Nephron (organoid): ENCODE measurements around the gene STAT5B.

Source experiments
- H3K27ac Mint-ChIP-seq, 3 experiments: 2 replicates each; pipeline ENCODE4 v1.8.0; 2020; ENCODE audit warnings: mixed read lengths in 3 of 3, mild to moderate bottlenecking in 2 of 3, moderate library complexity in 1 of 3
- H3K27me3 Mint-ChIP-seq: 2 replicates; pipeline ENCODE4 v1.8.0; 2021; ENCODE audit warnings: low read depth, mild to moderate bottlenecking, moderate library complexity, mixed read lengths
- H3K36me3 Mint-ChIP-seq: 2 replicates; pipeline ENCODE4 v1.8.0; 2020; ENCODE audit warnings: low read depth, mixed read lengths
- H3K4me1 Mint-ChIP-seq: 2 replicates; pipeline ENCODE4 v1.8.0; 2020; ENCODE audit warnings: mixed read lengths
- H3K4me3 Mint-ChIP-seq, 3 experiments: 2 replicates each; pipeline ENCODE4 v1.8.0; 2020; ENCODE audit warnings: mild to moderate bottlenecking in 3 of 3, mixed read lengths in 3 of 3, moderate library complexity in 2 of 3
- H3K9me3 Mint-ChIP-seq: 2 replicates; pipeline ENCODE4 v1.8.0; 2020; ENCODE audit warnings: mixed read lengths
- TF ChIP-seq, protein P1 (sequence below), 3 experiments: fragments of 200-600 bp; sonication (generic); IDR thresholded peaks; one replicate each; pipeline ENCODE4 v1.5.0; 2021; ENCODE audit warnings: antibody characterized with exemption in 3 of 3; ENCODE audit not compliant: unreplicated experiment in 3 of 3

STAT5B gene

DNA sequence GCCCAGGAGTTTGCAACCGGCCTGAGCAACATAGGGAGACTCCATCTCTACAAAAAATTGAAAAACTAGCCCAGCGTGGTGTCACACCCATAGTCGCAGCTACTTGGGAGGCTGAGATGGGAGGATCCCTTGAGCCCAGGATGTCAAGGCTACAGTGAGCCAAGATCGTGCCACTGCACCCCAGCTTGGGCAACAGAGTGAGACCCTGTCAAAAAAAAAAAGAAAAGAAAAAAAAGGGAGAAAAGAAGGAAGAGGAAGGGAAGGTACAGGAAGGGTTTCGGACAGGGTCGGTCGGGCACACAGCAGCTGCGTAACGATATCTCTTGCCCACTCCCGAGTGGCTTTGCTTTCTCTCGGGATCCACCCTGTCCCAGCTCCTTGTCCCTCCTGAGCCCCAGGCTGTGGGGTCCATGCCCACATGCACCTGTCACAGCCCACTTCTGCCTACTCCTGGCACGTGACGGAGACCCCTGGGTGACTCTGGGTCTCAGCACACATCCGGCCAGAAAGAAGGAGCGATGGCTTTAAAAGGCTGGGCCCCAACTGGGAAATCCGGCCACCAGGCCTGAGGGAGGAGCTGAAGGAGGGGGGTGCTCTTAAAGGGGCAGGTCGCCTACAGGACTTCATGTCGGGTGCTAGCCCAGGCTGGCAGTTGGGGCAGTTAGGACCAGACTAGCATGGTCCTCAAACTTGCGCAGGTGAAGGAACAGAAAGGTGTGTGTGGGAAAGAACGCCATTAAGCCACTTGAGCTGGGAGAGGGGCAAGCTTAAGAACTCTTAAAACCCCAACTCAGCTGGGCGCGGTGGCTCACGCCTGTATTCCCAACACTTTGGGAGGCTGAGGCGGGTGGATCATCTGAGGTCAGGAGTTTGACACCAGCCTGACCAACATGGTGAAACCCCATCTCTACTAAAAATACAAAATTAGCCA, 82.0 kb downstream of the STAT5B start, which contains the start of gene GHDC:
TSS of gene GHDC (minus strand) at position 526 of the 931 bp plus-strand sequence. CDS start 913 bp downstream, outside the sequence.
- no peaks in the 10 kb centered on the region for H3K36me3 Mint-ChIP-seq
- H3K4me3 Mint-ChIP-seq = peak within 1 kb of the TSS; percentile 85 to 94 (median 93)
- TF ChIP-seq, protein P1, sequence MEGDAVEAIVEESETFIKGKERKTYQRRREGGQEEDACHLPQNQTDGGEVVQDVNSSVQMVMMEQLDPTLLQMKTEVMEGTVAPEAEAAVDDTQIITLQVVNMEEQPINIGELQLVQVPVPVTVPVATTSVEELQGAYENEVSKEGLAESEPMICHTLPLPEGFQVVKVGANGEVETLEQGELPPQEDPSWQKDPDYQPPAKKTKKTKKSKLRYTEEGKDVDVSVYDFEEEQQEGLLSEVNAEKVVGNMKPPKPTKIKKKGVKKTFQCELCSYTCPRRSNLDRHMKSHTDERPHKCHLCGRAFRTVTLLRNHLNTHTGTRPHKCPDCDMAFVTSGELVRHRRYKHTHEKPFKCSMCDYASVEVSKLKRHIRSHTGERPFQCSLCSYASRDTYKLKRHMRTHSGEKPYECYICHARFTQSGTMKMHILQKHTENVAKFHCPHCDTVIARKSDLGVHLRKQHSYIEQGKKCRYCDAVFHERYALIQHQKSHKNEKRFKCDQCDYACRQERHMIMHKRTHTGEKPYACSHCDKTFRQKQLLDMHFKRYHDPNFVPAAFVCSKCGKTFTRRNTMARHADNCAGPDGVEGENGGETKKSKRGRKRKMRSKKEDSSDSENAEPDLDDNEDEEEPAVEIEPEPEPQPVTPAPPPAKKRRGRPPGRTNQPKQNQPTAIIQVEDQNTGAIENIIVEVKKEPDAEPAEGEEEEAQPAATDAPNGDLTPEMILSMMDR (IDR thresholded peaks at IDR 0.05; ENCODE audit: unreplicated experiment in 3 of 3) = no peak

DNA sequence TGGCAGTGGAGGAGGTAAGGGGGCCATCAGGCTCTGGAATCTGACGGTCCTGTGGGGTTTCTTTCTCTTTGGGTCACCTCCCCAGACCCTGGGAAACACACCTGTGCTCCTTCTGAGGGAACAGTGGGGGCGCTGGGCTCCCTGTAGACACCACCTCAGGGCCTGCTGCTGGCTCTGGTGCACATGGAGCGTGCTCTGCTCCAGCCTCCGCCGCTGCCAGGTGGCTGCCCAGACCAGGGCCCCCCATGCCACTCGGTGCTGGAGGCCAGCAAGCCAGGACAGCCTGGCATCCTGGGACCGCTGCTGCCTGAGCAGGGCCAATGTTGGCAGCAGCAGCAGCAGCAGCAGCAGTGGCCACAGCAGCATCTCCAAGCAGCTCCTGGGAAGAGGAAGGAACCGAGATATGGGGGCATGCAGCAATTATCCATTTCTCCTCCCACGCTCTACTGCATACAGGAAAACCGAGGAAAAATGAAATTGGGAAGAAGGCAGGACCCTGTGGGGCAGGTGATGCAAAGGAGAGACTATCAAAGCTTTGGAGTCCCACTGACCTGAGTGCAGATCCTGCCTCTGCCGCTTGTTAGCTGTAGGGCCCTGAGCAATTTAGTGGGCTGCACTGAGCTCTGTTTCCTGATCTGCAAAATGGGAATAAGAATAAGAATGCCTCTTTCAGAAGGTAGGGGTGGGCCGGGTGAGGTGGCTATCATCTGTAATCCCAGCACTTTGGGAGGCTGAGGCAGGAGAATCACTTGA, 82.8 kb downstream of the STAT5B start:
- TF ChIP-seq, protein P1 (IDR thresholded peaks at IDR 0.05; ENCODE audit: unreplicated experiment in 3 of 3) = no peak
- Mint-ChIP-seq H3K27ac (peak overlapping the region in 1 of 3 experiments; percentile 77), H3K36me3 (no peaks in the 10 kb centered on the region), H3K9me3 (no peaks in the 10 kb centered on the region), H3K4me3 (peak overlapping the region; percentile 85 to 94 (median 93)), H3K4me1 (peaks cover 10% of the 10 kb centered on the region), H3K27me3 (no peaks in the 10 kb centered on the region)

More for the DNA sequence above, 82.0 kb downstream of the STAT5B start, which contains the start of gene GHDC:
- H3K4me1 Mint-ChIP-seq = peaks cover 10% of the 10 kb centered on the region
- no peaks in the 10 kb centered on the region for H3K9me3 Mint-ChIP-seq
- peak within 1 kb of the TSS; percentile 57 to 82 (median 77) for H3K27ac Mint-ChIP-seq
- no peaks in the 10 kb centered on the region for H3K27me3 Mint-ChIP-seq

DNA sequence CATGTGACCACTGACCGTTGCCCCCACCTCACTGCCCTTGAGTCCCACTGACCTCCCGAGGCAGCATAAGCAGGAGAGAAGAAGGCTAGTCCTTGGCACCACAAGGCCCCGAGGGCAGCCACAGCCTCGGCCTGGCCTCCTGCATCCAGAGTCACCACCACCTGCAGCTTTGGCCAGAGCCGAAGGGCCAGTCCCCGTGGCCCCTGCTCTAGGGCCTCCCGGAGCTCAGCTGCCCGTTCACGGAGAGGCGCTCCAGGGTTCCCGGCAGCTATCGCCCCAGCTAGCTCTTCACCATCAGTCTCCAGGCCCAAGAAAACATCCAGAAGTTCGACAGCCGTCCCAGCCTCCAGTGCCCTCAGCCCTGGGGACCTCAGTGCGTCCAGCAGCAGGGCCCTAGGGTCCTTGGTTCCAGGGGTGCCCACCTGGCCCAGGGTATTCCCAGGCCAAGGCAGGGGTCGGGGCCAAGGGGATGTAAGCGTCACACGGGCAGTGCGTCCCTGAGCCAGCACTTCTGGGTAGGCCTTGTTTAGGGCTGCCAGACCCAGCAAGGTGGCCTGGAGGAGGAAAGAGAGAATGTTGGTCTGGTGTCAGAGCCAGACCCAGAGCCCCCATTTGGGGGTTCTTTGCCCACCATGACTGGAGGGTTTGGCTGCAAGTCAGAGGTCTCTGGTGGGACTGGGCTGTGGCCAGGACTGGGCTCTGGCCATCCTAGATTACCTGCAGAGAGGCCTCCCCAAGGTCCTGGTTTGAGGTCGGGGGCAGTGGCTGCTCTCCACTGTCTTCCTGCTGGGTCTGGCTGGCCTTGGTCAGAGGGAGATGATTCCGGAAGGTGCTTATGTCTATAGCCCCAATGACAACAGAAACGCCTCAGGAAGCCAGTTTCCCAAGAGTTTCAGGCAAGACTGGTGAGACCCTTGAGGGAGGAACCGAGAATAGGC, 83.7 kb downstream of the STAT5B start:
- Mint-ChIP-seq H3K9me3 (no peaks in the 10 kb centered on the region), H3K27me3 (no peaks in the 10 kb centered on the region), H3K4me1 (peaks cover 10% of the 10 kb centered on the region), H3K4me3 (peak overlapping the region; percentile 65 to 85 (median 74)), H3K27ac (no peak overlapping the region), H3K36me3 (no peaks in the 10 kb centered on the region)
- TF ChIP-seq, protein P1 (IDR thresholded peaks at IDR 0.05; ENCODE audit: unreplicated experiment in 3 of 3) = no peak

DNA sequence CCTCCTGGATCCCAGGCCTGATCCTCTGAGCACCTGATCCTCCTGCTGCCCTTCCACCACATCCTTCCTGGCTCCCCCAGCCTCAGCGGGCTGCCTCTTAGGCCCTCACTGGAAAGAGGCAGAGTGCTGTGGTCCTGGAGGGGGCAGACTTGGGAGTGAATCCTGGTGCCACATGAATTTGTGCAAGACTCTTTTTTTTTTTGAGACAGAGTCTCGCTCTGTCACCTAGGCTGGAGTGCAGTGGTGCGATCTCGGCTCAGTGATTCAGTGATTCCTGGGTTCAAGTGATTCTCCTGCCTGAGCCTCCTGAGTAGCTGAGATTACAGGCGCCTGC, 84.9 kb downstream of the STAT5B start:
- no peak overlapping the region for H3K27ac Mint-ChIP-seq
- H3K4me1 Mint-ChIP-seq = peaks cover 10% of the 10 kb centered on the region
- H3K36me3 Mint-ChIP-seq = no peaks in the 10 kb centered on the region
- peaks cover 4% of the 10 kb centered on the region for H3K27me3 Mint-ChIP-seq
- no peaks in the 10 kb centered on the region for H3K9me3 Mint-ChIP-seq
- no peak overlapping the region for H3K4me3 Mint-ChIP-seq
- TF ChIP-seq, protein P1 (IDR thresholded peaks at IDR 0.05; ENCODE audit: unreplicated experiment in 3 of 3) = no peak

DNA sequence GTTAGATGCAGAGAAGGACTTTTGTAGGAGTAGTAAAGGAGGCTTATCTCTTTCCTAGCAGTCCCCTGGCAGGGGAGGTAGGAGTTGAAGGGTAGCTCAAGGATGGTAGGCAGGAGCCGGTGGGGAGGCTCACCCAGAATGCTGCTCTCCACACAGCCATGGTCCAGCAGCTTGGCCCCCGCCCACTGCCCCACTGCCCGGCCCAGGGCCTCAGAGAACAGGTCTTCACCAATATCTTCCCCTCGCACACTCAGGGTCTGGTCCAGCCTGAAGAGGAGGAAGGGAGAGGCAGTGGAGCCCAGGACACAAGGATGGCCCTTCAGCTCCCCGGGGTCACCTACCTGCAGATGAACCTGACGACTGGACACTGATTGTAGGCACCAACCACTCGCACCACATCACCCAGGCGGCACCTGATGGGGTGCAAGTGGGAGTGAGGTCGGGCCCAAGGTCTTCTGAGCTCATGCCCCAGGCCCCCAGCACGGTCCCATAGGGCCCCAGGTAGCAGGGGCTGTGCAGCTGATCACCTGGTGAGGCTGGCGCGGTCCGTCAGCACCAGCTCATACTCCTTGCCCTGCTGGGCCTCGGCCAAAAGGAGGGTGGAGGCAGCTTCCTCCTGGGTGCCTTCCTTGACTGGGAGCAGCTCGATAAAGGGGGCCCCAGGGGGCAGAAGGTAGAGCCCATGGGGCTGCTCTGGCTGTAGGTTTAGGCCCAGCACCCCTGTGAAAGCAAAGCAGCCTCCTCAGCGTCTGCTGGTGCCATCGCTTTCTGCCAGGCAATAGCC, 85.5 kb downstream of the STAT5B start:
- H3K9me3 Mint-ChIP-seq = no peaks in the 10 kb centered on the region
- no peaks in the 10 kb centered on the region for H3K36me3 Mint-ChIP-seq
- peaks cover 10% of the 10 kb centered on the region for H3K27me3 Mint-ChIP-seq
- TF ChIP-seq, protein P1 (IDR thresholded peaks at IDR 0.05; ENCODE audit: unreplicated experiment in 3 of 3) = no peak
- peak overlapping the region in 2 of 3 experiments; percentile 14 to 35 for H3K4me3 Mint-ChIP-seq
- H3K4me1 Mint-ChIP-seq = peaks cover 10% of the 10 kb centered on the region
- H3K27ac Mint-ChIP-seq = no peak overlapping the region
